PC-3 (cell line): ENCODE measurements around the gene CHSY1.

Experiments
- CTCF ChIP-seq: fragments of 300-600 bp; sonication (generic); conservative IDR thresholded peaks from 2 replicates; pipeline ENCODE4 v1.5.1; 2017; ENCODE audit warnings: antibody characterized with exemption, low read depth, mild to moderate bottlenecking, low read length
- EZH2 ChIP-seq: fragments of 300-600 bp; sonication (generic); IDR thresholded peaks from one replicate; pipeline ENCODE4 v1.6.1; 2017; ENCODE audit warnings: antibody characterized with exemption, mild to moderate bottlenecking, low read length; ENCODE audit not compliant: unreplicated experiment
- EZH2phosphoT487 ChIP-seq: fragments of 300-600 bp; sonication (generic); IDR thresholded peaks from 2 replicates; pipeline ENCODE4 v1.6.1; 2018; ENCODE audit warnings: mild to moderate bottlenecking, antibody characterized with exemption, low read length, borderline replicate concordance

GRCh38 chr15:101272584-101272983 lies 20.7 kb upstream of the CHSY1 start:
- TF ChIP-seq CTCF (no peak), EZH2 (no peak), EZH2phosphoT487 (no peak)
